Endothelial cell of hepatic sinusoid (primary cell): ENCODE data around the gene ADARB2.

Experiments
- in situ Hi-C: cut with HindIII; loops from 2 replicates; pipeline ENCODE4 v1.10.0; 2017; ENCODE audit warnings: low sequenced_read_pairs

ADARB2 gene

DNA sequence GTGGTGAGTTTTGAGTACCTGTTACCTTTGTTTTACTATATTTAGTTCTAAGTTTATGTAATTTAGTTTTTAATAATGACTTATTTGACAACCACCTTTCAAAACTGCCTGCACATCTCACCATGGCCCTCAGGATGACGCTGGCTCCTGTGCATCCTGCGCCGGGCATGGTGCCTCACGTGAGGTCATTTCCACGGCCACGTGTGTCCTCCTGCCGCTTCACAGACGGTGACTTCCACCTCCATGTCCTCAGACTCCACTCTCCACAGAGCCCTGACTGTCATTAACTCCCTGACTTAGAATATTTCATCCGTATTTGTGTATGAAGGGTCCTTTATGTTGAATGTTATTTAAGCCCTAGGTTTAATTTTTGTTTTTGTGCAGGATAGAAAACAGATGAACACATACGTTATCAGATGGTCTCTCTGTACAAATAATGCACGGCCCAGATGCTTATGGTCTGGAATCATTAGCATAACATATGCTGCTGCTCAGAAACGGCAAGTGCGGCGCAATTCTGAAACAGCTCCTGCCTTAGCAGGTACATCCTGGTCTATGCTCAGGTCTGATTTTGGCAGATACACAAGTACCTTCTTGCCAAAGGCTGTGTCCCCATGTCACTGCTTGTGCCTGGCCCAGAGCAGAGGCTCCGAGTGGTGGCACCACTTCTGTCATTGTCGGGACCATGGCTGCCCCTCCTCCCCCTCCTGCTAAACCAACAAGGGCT, 525.3 kb downstream of the ADARB2 start:
- in situ Hi-C loops = no loop called here

DNA sequence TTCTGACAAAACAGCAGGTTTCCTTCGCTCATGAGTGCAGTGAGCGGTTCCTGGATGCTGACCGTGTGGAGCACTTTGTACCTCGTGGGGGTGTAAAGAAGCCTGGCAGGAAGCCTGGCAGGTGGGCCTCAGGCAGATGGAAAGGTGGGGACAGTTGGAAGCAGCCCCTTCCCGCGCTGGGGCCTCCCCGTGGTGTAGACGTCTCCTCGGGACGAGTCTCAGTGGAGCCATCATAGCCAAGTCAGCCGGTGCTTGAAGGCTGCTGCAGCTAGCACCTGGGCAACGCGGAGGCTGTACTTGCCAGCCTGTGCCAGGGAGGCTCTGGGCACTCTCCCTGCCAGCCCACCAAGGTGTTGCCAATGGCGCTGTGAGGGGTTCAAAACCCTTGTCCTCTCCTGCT, 526.7 kb downstream of the ADARB2 start:
- in situ Hi-C loops = no loop called here

- in situ Hi-C loops = no loop called here
Measured at GRCh38 chr10:1209355-1209979, 527.9 kb downstream of the ADARB2 start.

GRCh38 chr10:1208366-1209311, 528.7 kb downstream of the ADARB2 start:
- in situ Hi-C loops = no loop called here

- in situ Hi-C loops = no loop called here
Measured at GRCh38 chr10:1206601-1207000, 530.7 kb downstream of the ADARB2 start.

- in situ Hi-C loops = no loop called here
Measured at GRCh38 chr10:1206101-1206500, 531.2 kb downstream of the ADARB2 start.

DNA sequence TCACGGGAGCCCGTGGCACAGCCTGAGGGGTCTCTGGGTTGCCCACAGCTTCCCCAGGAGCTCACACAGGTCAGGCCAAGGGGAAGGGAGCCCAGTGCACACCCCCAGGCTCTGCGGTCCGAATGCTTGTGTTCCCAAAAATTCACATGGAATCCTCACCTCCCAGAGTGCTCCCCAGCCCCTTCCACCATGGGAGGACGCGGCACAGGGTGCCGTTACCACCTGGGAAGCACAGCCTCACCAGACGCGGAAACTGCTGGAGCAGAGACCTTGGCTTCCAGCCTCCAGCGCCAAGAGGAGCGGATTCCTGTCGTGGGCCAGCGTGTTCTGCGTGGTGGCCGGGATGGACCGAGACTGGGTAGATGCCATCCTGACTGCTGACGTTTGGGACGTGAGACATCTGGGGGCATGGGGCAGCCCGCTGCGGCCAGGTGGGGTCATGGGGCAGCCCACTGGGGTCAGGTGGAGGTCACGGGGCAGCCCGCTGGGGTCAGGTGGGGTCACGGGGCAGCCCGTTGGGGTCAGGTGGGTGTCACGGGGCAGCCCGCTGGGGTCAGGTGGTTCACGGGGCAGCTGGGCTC, 531.8 kb downstream of the ADARB2 start:
- in situ Hi-C loops = no loop called here

DNA sequence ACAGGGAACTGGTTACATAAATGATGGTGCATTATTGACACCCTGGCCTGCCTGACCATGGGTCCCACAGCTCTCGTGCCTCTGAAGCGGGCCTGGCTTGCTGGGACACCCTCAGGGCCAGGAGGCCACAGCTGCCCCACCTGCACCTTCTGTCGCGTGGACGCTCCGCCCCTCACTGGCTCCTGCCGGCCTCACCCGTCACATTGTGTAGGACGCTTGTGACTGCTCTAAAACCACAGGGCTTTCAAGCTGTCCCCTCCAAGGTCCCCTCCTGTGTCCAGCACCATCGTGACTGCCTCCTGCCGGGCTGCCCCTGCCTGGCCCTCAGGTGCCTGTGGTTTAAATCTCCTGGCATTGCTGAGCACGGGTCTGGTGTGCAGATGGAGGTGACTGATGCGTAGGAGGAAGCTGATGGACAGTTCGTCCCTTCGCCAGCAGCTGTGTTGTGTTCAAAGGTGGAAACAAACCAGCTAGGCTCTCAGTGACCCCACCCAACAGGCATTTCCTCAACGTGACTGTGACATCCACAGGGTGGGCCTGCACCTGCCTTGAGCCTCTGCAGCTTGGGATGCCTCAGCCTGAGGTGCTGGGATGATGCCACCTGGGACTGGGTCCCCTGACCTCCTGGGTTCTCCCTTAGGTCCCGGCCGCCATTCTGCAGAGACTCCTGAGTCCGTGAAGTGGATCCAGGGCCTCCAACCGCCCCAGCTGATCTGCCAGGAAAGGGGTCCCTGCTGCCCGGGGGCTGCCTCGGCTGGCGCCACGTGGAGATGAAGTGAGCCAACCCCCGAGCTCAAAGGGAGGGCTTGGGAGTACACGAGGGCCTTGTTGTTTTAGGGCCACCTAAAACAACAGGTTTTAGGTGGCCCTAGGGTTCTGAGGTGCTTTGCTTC, 532.6 kb downstream of the ADARB2 start:
- in situ Hi-C loops = no loop called here

- in situ Hi-C loops = no loop called here
Measured at GRCh38 chr10:1203704-1204103, 533.6 kb downstream of the ADARB2 start.

GRCh38 chr10:1203216-1203615, 534.1 kb downstream of the ADARB2 start:
- in situ Hi-C loops = no loop called here

GRCh38 chr10:1202343-1202742, 535.0 kb downstream of the ADARB2 start:
- in situ Hi-C loops = no loop called here

GRCh38 chr10:1200866-1201807, 536.2 kb downstream of the ADARB2 start:
- in situ Hi-C loops = no loop called here

DNA sequence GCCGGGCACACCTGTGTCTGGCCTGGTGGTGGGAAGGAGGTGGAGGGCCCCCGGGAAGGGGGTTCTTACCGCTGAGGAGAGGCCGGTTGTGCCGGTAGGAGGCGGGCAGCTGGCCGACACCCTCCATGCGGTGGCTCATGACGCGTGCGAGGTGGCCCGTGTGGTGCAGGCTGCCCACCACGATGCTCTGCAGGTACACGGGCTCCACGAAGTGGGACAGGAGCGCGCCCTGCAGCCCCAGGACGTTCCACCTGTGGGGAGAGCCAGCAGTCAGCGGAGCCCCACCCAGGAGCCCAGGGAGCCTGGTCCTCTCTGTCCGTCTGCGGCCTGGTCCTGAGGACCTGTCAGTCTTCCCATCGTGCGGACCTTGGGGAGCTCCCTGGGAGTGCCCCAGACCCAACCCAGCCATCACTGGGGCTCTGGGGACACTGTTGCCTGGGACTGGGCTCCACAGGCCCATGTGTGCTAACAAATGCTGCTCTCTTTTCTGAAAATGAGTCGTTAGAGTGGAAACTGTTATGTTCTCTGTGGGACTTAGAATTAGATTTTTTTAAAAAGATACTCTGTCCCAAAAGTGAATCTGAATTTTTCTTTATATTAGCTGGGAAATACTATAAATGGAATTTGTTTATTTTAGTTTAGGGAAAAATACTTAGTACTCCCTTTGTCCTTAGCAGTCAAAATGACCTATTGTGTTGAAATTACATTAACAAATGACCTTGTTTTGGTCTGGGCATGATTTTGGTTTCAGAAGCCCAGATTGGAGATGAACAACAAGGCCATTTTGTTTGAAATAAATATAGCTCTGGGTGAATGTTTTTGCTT, 537.2 kb downstream of the ADARB2 start:
- in situ Hi-C loops = no loop called here

DNA sequence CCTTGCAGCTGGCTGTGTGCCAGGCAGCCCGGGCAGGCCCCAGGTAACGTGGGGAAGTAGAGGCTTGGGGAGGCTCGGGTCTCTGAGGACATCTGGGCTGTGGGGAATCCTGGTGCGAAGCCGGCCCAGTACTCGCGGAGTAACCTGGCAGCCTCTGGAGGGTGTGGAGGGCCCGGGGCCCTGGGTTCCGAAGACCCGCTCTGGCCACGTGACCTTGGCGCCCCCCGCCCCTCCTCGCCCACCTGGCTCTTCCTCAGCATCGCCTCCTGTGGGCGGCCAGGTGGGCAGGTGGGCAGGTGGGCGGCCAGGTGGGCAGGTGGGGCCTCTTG, 538.0 kb downstream of the ADARB2 start:
- in situ Hi-C loops = no loop called here

- in situ Hi-C loops = no loop called here
Measured at GRCh38 chr10:1198453-1199344, 538.6 kb downstream of the ADARB2 start.

- in situ Hi-C loops = no loop called here
Measured at GRCh38 chr10:1197384-1197783, 539.9 kb downstream of the ADARB2 start.

GRCh38 chr10:1196656-1197055, 540.7 kb downstream of the ADARB2 start:
- in situ Hi-C loops = no loop called here
